WTC11 (cell line): ENCODE measurements around the gene SVEP1. TPM values are rescaled to one million over a fixed set of nuclear protein-coding genes. Genes with fewer than 3 reads are reported as not detected.

Experiments used
- ATAC-seq: fragments of 200-7000 bp; cut with Tn5 transposase; 2 replicates; pipeline ENCODE4 v1.10.0; 2021; ENCODE audit warnings: mild to moderate bottlenecking, moderate library complexity
- CTCF ChIA-PET: fragments of 300-600 bp; sonication (Branson Sonifier 250); formaldehyde crosslinking; loops from one replicate; lab custom pipeline; 2021; ENCODE audit warnings: antibody characterized with exemption; lab: Charles Lee
- POLR2A ChIA-PET: fragments of 350-600 bp; sonication (Branson Sonifier 250); formaldehyde crosslinking; loops from one replicate; lab custom pipeline; 2021; ENCODE audit warnings: antibody characterized with exemption; lab: Charles Lee
- DNase-seq: peaks from one replicate; pipeline ENCODE4 v3.0.0; 2021; ENCODE audit warnings: low spot score
- H3K27ac Mint-ChIP-seq: 2 replicates; pipeline ENCODE4 v1.8.0; 2021; ENCODE audit warnings: mixed read lengths
- H3K27me3 Mint-ChIP-seq: 2 replicates; pipeline ENCODE4 v1.8.0; 2021; ENCODE audit warnings: low read depth, mild to moderate bottlenecking, moderate library complexity, mixed read lengths
- H3K36me3 Mint-ChIP-seq: 2 replicates; pipeline ENCODE4 v1.8.0; 2021; ENCODE audit warnings: mixed read lengths
- H3K4me1 Mint-ChIP-seq: 2 replicates; pipeline ENCODE4 v1.8.0; 2022; ENCODE audit warnings: mixed read lengths
- H3K4me3 Mint-ChIP-seq: 2 replicates; pipeline ENCODE4 v1.8.0; 2021; ENCODE audit warnings: mild to moderate bottlenecking, moderate library complexity, mixed read lengths
- H3K9me3 Mint-ChIP-seq: 2 replicates; pipeline ENCODE4 v1.8.0; 2021; ENCODE audit warnings: mixed read lengths
- ATF1 ChIP-seq: sonication (generic); formaldehyde crosslinking; IDR thresholded peaks from 2 replicates; pipeline ENCODE4 v1.8.1; 2023; ENCODE audit warnings: mild to moderate bottlenecking, moderate library complexity, missing genetic modification reagents
- FOXP1 ChIP-seq: sonication (generic); formaldehyde crosslinking; IDR thresholded peaks from 2 replicates; pipeline ENCODE4 v1.8.0; 2022; ENCODE audit warnings: missing genetic modification reagents, mild to moderate bottlenecking, moderate library complexity, borderline replicate concordance
- HMGA2 ChIP-seq: fragments of 250-450 bp; sonication (Bioruptor Pico); IDR thresholded peaks from 2 replicates; pipeline ENCODE4 v1.4.0; 2021; ENCODE audit warnings: mild to moderate bottlenecking, moderate library complexity
- JAZF1 ChIP-seq: fragments of 250-450 bp; sonication (Bioruptor Pico); IDR thresholded peaks from 2 replicates; pipeline ENCODE4 v1.9.0; 2021; ENCODE audit warnings: moderate library complexity, mild to moderate bottlenecking, inconsistent platforms
- NR3C1 ChIP-seq: sonication (generic); formaldehyde crosslinking; conservative IDR thresholded peaks from 2 replicates; pipeline ENCODE4 v1.8.1; 2023; ENCODE audit warnings: low read depth, mild to moderate bottlenecking, missing genetic modification reagents
- SMAD3 ChIP-seq: sonication (generic); formaldehyde crosslinking; IDR thresholded peaks from 2 replicates; pipeline ENCODE4 v1.8.0; 2022; ENCODE audit warnings: missing genetic modification reagents, mild to moderate bottlenecking, borderline replicate concordance
- SP1 ChIP-seq: sonication (generic); formaldehyde crosslinking; conservative IDR thresholded peaks from 2 replicates; pipeline ENCODE4 v1.8.1; 2022; ENCODE audit warnings: missing genetic modification reagents
- TEAD1 ChIP-seq: sonication (generic); formaldehyde crosslinking; IDR thresholded peaks from 2 replicates; pipeline ENCODE4 v1.8.0; 2022; ENCODE audit warnings: mild to moderate bottlenecking, missing genetic modification reagents
- ZNF232 ChIP-seq: sonication (generic); formaldehyde crosslinking; IDR thresholded peaks from 2 replicates; pipeline ENCODE4 v1.8.0; 2022; ENCODE audit warnings: mild to moderate bottlenecking, missing genetic modification reagents
- ZNF423 ChIP-seq: fragments of 250-450 bp; sonication (Bioruptor Pico); IDR thresholded peaks from 2 replicates; pipeline ENCODE4 v2.1.2; 2022; ENCODE audit warnings: mild to moderate bottlenecking, moderate library complexity
- total RNA-seq: library from RNA; stranded (reverse); gene quantifications from 3 replicates; pipeline ENCODE4 v1.2.3, GENCODE V29; 2021
- TF ChIP-seq, protein P1 (sequence below): fragments of 250-450 bp; sonication (Bioruptor Pico); IDR thresholded peaks from 2 replicates; pipeline ENCODE4 v1.9.0; 2021; ENCODE audit warnings: mild to moderate bottlenecking
- TF ChIP-seq, protein P2 (sequence below): sonication (generic); formaldehyde crosslinking; IDR thresholded peaks from 2 replicates; pipeline ENCODE4 v1.8.1; 2023; ENCODE audit warnings: mild to moderate bottlenecking, missing genetic modification reagents
- TF ChIP-seq, protein P3 (sequence below): sonication (generic); formaldehyde crosslinking; IDR thresholded peaks from 2 replicates; pipeline ENCODE4 v1.8.1; 2023; ENCODE audit warnings: mild to moderate bottlenecking, missing genetic modification reagents, moderate library complexity
- TF ChIP-seq, protein P4 (sequence below): sonication (generic); formaldehyde crosslinking; IDR thresholded peaks from 2 replicates; pipeline ENCODE4 v1.8.1; 2022; ENCODE audit warnings: low read depth, missing genetic modification reagents, borderline replicate concordance
- TF ChIP-seq, protein P5 (sequence below): sonication (generic); formaldehyde crosslinking; IDR thresholded peaks from 2 replicates; pipeline ENCODE4 v1.8.1; 2023; ENCODE audit warnings: mild to moderate bottlenecking, missing genetic modification reagents, borderline replicate concordance
- TF ChIP-seq, protein P6 (sequence below): fragments of 250-450 bp; sonication (Bioruptor Pico); IDR thresholded peaks from 2 replicates; pipeline ENCODE4 v1.9.0; 2021; ENCODE audit warnings: mild to moderate bottlenecking
- TF ChIP-seq, protein P7 (sequence below): sonication (generic); formaldehyde crosslinking; conservative IDR thresholded peaks from 2 replicates; pipeline ENCODE4 v1.8.1; 2023; ENCODE audit warnings: mild to moderate bottlenecking, low read depth, missing genetic modification reagents, moderate library complexity
- TF ChIP-seq, protein P8 (sequence below): sonication (generic); formaldehyde crosslinking; IDR thresholded peaks from 2 replicates; pipeline ENCODE4 v1.8.0; 2023; ENCODE audit warnings: mild to moderate bottlenecking, missing genetic modification reagents
- TF ChIP-seq, protein P9 (sequence below): sonication (generic); formaldehyde crosslinking; IDR thresholded peaks from 2 replicates; pipeline ENCODE4 v1.8.1; 2023; ENCODE audit warnings: mild to moderate bottlenecking, missing genetic modification reagents

Gene SVEP1
- total RNA-seq, 1 experiment from 2014 or later = 0.74 TPM

DNA sequence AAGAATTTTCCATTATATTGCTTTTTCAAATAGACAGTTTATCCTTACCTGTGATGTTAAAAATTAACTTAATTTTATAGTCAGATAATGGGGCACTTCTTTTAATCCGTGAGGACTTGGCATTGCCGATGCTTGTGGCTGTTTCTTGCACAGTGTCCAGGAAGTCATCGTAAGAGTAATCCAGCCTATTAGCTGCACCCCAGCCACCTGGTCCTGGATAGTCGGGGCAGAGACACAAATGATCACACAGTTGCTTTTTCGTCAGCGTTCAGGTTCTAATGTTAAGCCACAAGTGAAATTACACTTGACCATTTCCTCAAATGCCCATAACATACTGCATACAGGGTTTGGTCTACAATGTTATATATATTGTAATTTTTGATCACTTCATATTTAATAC is 107.4 kb downstream of the SVEP1 start:
- CTCF ChIA-PET = no interaction called here
- DNase-seq = no peak
- no peaks in the 10 kb centered on the region for H3K4me1 Mint-ChIP-seq
- no peaks in the 10 kb centered on the region for H3K36me3 Mint-ChIP-seq
- H3K9me3 Mint-ChIP-seq = no peaks in the 10 kb centered on the region
- no peak for ATAC-seq
- POLR2A ChIA-PET = no interaction called here
- no peaks in the 10 kb centered on the region for H3K27me3 Mint-ChIP-seq
- H3K27ac Mint-ChIP-seq = no peak overlapping the region
- H3K4me3 Mint-ChIP-seq = no peak overlapping the region
- TF ChIP-seq, protein P1, sequence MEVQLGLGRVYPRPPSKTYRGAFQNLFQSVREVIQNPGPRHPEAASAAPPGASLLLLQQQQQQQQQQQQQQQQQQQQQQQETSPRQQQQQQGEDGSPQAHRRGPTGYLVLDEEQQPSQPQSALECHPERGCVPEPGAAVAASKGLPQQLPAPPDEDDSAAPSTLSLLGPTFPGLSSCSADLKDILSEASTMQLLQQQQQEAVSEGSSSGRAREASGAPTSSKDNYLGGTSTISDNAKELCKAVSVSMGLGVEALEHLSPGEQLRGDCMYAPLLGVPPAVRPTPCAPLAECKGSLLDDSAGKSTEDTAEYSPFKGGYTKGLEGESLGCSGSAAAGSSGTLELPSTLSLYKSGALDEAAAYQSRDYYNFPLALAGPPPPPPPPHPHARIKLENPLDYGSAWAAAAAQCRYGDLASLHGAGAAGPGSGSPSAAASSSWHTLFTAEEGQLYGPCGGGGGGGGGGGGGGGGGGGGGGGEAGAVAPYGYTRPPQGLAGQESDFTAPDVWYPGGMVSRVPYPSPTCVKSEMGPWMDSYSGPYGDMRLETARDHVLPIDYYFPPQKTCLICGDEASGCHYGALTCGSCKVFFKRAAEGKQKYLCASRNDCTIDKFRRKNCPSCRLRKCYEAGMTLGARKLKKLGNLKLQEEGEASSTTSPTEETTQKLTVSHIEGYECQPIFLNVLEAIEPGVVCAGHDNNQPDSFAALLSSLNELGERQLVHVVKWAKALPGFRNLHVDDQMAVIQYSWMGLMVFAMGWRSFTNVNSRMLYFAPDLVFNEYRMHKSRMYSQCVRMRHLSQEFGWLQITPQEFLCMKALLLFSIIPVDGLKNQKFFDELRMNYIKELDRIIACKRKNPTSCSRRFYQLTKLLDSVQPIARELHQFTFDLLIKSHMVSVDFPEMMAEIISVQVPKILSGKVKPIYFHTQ (CRISPR knock-in tag) = no peak
- TF ChIP-seq HMGA2 (CRISPR knock-in tag) = no peak
- no peak for TF ChIP-seq ZNF423
- TF ChIP-seq, protein P2, sequence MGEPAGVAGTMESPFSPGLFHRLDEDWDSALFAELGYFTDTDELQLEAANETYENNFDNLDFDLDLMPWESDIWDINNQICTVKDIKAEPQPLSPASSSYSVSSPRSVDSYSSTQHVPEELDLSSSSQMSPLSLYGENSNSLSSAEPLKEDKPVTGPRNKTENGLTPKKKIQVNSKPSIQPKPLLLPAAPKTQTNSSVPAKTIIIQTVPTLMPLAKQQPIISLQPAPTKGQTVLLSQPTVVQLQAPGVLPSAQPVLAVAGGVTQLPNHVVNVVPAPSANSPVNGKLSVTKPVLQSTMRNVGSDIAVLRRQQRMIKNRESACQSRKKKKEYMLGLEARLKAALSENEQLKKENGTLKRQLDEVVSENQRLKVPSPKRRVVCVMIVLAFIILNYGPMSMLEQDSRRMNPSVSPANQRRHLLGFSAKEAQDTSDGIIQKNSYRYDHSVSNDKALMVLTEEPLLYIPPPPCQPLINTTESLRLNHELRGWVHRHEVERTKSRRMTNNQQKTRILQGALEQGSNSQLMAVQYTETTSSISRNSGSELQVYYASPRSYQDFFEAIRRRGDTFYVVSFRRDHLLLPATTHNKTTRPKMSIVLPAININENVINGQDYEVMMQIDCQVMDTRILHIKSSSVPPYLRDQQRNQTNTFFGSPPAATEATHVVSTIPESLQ = no peak
- TF ChIP-seq SP1 = no peak
- TF ChIP-seq, protein P3, sequence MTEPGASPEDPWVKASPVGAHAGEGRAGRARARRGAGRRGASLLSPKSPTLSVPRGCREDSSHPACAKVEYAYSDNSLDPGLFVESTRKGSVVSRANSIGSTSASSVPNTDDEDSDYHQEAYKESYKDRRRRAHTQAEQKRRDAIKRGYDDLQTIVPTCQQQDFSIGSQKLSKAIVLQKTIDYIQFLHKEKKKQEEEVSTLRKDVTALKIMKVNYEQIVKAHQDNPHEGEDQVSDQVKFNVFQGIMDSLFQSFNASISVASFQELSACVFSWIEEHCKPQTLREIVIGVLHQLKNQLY (CRISPR knock-in tag) = no peak
- TF ChIP-seq ZNF232 = no peak
- TF ChIP-seq FOXP1 (CRISPR knock-in tag) = no peak
- TF ChIP-seq, protein P4, sequence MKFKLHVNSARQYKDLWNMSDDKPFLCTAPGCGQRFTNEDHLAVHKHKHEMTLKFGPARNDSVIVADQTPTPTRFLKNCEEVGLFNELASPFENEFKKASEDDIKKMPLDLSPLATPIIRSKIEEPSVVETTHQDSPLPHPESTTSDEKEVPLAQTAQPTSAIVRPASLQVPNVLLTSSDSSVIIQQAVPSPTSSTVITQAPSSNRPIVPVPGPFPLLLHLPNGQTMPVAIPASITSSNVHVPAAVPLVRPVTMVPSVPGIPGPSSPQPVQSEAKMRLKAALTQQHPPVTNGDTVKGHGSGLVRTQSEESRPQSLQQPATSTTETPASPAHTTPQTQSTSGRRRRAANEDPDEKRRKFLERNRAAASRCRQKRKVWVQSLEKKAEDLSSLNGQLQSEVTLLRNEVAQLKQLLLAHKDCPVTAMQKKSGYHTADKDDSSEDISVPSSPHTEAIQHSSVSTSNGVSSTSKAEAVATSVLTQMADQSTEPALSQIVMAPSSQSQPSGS (CRISPR knock-in tag) = no peak
- TF ChIP-seq JAZF1 (CRISPR knock-in tag) = no peak
- TF ChIP-seq, protein P5, sequence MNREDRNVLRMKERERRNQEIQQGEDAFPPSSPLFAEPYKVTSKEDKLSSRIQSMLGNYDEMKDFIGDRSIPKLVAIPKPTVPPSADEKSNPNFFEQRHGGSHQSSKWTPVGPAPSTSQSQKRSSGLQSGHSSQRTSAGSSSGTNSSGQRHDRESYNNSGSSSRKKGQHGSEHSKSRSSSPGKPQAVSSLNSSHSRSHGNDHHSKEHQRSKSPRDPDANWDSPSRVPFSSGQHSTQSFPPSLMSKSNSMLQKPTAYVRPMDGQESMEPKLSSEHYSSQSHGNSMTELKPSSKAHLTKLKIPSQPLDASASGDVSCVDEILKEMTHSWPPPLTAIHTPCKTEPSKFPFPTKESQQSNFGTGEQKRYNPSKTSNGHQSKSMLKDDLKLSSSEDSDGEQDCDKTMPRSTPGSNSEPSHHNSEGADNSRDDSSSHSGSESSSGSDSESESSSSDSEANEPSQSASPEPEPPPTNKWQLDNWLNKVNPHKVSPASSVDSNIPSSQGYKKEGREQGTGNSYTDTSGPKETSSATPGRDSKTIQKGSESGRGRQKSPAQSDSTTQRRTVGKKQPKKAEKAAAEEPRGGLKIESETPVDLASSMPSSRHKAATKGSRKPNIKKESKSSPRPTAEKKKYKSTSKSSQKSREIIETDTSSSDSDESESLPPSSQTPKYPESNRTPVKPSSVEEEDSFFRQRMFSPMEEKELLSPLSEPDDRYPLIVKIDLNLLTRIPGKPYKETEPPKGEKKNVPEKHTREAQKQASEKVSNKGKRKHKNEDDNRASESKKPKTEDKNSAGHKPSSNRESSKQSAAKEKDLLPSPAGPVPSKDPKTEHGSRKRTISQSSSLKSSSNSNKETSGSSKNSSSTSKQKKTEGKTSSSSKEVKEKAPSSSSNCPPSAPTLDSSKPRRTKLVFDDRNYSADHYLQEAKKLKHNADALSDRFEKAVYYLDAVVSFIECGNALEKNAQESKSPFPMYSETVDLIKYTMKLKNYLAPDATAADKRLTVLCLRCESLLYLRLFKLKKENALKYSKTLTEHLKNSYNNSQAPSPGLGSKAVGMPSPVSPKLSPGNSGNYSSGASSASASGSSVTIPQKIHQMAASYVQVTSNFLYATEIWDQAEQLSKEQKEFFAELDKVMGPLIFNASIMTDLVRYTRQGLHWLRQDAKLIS (CRISPR knock-in tag) = no peak
- TF ChIP-seq, protein P6, sequence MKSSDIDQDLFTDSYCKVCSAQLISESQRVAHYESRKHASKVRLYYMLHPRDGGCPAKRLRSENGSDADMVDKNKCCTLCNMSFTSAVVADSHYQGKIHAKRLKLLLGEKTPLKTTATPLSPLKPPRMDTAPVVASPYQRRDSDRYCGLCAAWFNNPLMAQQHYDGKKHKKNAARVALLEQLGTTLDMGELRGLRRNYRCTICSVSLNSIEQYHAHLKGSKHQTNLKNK (CRISPR knock-in tag) = no peak
- no peak for TF ChIP-seq TEAD1
- TF ChIP-seq, protein P7, sequence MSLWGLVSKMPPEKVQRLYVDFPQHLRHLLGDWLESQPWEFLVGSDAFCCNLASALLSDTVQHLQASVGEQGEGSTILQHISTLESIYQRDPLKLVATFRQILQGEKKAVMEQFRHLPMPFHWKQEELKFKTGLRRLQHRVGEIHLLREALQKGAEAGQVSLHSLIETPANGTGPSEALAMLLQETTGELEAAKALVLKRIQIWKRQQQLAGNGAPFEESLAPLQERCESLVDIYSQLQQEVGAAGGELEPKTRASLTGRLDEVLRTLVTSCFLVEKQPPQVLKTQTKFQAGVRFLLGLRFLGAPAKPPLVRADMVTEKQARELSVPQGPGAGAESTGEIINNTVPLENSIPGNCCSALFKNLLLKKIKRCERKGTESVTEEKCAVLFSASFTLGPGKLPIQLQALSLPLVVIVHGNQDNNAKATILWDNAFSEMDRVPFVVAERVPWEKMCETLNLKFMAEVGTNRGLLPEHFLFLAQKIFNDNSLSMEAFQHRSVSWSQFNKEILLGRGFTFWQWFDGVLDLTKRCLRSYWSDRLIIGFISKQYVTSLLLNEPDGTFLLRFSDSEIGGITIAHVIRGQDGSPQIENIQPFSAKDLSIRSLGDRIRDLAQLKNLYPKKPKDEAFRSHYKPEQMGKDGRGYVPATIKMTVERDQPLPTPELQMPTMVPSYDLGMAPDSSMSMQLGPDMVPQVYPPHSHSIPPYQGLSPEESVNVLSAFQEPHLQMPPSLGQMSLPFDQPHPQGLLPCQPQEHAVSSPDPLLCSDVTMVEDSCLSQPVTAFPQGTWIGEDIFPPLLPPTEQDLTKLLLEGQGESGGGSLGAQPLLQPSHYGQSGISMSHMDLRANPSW (CRISPR knock-in tag) = no peak
- TF ChIP-seq ATF1 (CRISPR knock-in tag) = no peak
- TF ChIP-seq, protein P8, sequence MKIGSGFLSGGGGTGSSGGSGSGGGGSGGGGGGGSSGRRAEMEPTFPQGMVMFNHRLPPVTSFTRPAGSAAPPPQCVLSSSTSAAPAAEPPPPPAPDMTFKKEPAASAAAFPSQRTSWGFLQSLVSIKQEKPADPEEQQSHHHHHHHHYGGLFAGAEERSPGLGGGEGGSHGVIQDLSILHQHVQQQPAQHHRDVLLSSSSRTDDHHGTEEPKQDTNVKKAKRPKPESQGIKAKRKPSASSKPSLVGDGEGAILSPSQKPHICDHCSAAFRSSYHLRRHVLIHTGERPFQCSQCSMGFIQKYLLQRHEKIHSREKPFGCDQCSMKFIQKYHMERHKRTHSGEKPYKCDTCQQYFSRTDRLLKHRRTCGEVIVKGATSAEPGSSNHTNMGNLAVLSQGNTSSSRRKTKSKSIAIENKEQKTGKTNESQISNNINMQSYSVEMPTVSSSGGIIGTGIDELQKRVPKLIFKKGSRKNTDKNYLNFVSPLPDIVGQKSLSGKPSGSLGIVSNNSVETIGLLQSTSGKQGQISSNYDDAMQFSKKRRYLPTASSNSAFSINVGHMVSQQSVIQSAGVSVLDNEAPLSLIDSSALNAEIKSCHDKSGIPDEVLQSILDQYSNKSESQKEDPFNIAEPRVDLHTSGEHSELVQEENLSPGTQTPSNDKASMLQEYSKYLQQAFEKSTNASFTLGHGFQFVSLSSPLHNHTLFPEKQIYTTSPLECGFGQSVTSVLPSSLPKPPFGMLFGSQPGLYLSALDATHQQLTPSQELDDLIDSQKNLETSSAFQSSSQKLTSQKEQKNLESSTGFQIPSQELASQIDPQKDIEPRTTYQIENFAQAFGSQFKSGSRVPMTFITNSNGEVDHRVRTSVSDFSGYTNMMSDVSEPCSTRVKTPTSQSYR (CRISPR knock-in tag) = no peak
- TF ChIP-seq, protein P9, sequence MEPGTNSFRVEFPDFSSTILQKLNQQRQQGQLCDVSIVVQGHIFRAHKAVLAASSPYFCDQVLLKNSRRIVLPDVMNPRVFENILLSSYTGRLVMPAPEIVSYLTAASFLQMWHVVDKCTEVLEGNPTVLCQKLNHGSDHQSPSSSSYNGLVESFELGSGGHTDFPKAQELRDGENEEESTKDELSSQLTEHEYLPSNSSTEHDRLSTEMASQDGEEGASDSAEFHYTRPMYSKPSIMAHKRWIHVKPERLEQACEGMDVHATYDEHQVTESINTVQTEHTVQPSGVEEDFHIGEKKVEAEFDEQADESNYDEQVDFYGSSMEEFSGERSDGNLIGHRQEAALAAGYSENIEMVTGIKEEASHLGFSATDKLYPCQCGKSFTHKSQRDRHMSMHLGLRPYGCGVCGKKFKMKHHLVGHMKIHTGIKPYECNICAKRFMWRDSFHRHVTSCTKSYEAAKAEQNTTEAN (CRISPR knock-in tag) = no peak
- no peak for TF ChIP-seq NR3C1
- no peak for TF ChIP-seq SMAD3 (CRISPR knock-in tag)
